K562 (cell line): Measurements from ENCODE around the gene PCDH9. TPM values are rescaled to one million over a fixed set of nuclear protein-coding genes. Genes with fewer than 3 reads are reported as not detected.

Experiments used
- ATAC-seq: fragments of 200-7000 bp; cut with Tn5 transposase; 3 replicates; pipeline ENCODE4 v1.9.1; 2020; ENCODE audit warnings: moderate library complexity
- BruUV-seq: library from RNA; stranded (reverse); fragments of 400-500 nt; replicated peaks from 2 replicates; lab custom pipeline; 2021; lab: Mats Ljungman, UMichigan
- CTCF ChIA-PET: fragments of 300-600 bp; formaldehyde crosslinking; extraction: SDS; loops from one replicate; lab custom pipeline; 2021; ENCODE audit warnings: low intra/inter-chr PET ratio; lab: Yijun Ruan, JAX
- POLR2A ChIA-PET: fragments of 300-600, 350-650 bp; sonication (Branson Sonifier 250); formaldehyde crosslinking; extraction: SDS; loops from one replicate; lab custom pipeline; 2021; ENCODE audit warnings: antibody characterized with exemption, inconsistent platforms; lab: Yijun Ruan, JAX
- DNase-seq, 4 experiments: peaks; one replicate each; pipeline versions ENCODE4 v3.0.0 to v3.0.0-alpha.2; 2011 to 2018; ENCODE audit warnings: low spot score in 3 of 4, mixed read lengths in 3 of 4; ENCODE audit errors: extremely low read depth in 1 of 4
- FAIRE-seq: peaks from 2 replicates; lab custom pipeline; 2011; peaks lifted over from hg19 to GRCh38; lab: Jason Lieb, UNC
- H2AFZ ChIP-seq: 2 replicates; pipeline ENCODE4 v1.6.0; 2011; ENCODE audit warnings: low read depth, low read length, control low read depth, inconsistent platforms
- H3K27ac ChIP-seq: fragments of 200-600 bp; 3 replicates; pipeline ENCODE4 v1.8.0; 2011; ENCODE audit warnings: low read depth, mild to moderate bottlenecking, control low read depth, inconsistent platforms, low read length, moderate library complexity, mixed read lengths; ENCODE audit errors: extremely low read depth
- H3K27me3 ChIP-seq, 2 experiments: fragments of 300-600 bp in 1 of 2; 2 replicates in 1 of 2; 3 replicates in 1 of 2; pipeline versions ENCODE4 v1.6.0 to v1.8.0; 2011; ENCODE audit warnings: inconsistent platforms in 2 of 2, low read length in 2 of 2, mild to moderate bottlenecking in 1 of 2, mixed read lengths in 1 of 2, moderate library complexity in 1 of 2; ENCODE audit not compliant: control insufficient read depth in 2 of 2, insufficient read depth in 2 of 2
- H3K36me3 ChIP-seq: fragments of 300-600 bp; 3 replicates; pipeline ENCODE4 v1.8.0; 2011; ENCODE audit warnings: mild to moderate bottlenecking, low read length, inconsistent platforms; ENCODE audit not compliant: control insufficient read depth, insufficient read depth
- H3K4me1 ChIP-seq, 2 experiments: fragments of 200-600 bp in 1 of 2; replicated peaks in 1 of 2; 2 replicates in 1 of 2; 3 replicates in 1 of 2; pipeline versions ENCODE4 v1.5.1 to v1.8.0; 2011; ENCODE audit warnings: inconsistent platforms in 2 of 2, low read length in 2 of 2, mild to moderate bottlenecking in 1 of 2, mixed read lengths in 1 of 2, moderate library complexity in 1 of 2; ENCODE audit not compliant: control insufficient read depth in 2 of 2, insufficient read depth in 2 of 2
- H3K4me2 ChIP-seq: 2 replicates; pipeline ENCODE4 v1.6.1; 2011; ENCODE audit warnings: low read length, control low read depth, inconsistent platforms, mixed read lengths; ENCODE audit not compliant: insufficient read depth
- H3K4me3 ChIP-seq: fragments of 200-600 bp; sonication (generic), shearing (Covaris generic); 2 replicates; pipeline ENCODE4 v1.5.1; 2016; ENCODE audit warnings: control low read depth, inconsistent platforms
- H3K79me2 ChIP-seq: fragments of 200-600 bp; 3 replicates; pipeline ENCODE4 v1.8.0; 2011; ENCODE audit warnings: low read length, inconsistent platforms; ENCODE audit not compliant: control insufficient read depth, insufficient read depth
- H3K9ac ChIP-seq, 2 experiments: 2 replicates each; pipeline versions ENCODE4 v1.6.0 to v1.6.1; 2011; ENCODE audit warnings: low read depth in 2 of 2, low read length in 2 of 2, control low read depth in 1 of 2, inconsistent platforms in 1 of 2, mild to moderate bottlenecking in 1 of 2, mixed read lengths in 1 of 2; ENCODE audit not compliant: insufficient read depth in 1 of 2
- H3K9me1 ChIP-seq: one replicate; pipeline ENCODE4 v1.6.0; 2011; ENCODE audit warnings: inconsistent platforms, mild to moderate bottlenecking, low read length, moderate library complexity; ENCODE audit not compliant: control insufficient read depth, insufficient read depth
- H3K9me3 ChIP-seq: replicated peaks from 2 replicates; pipeline ENCODE4 v1.5.1; 2011; ENCODE audit warnings: low read depth, low read length, inconsistent platforms; ENCODE audit not compliant: control insufficient read depth, insufficient read depth
- H4K20me1 ChIP-seq: replicated peaks from 2 replicates; pipeline ENCODE4 v1.6.1; 2011; ENCODE audit warnings: low read length, inconsistent platforms, mixed read lengths; ENCODE audit not compliant: control insufficient read depth, insufficient read depth
- C11orf30 ChIP-seq: fragments of 450-650 bp; IDR thresholded peaks from 2 replicates; pipeline ENCODE4 v1.6.1; 2016; ENCODE audit warnings: low read depth, mild to moderate bottlenecking
- CC2D1A ChIP-seq: fragments of 450-650 bp; IDR thresholded peaks from 2 replicates; pipeline ENCODE4 v1.6.1; 2017; ENCODE audit warnings: mild to moderate bottlenecking
- CEBPB ChIP-seq: fragments of 450-650 bp; IDR thresholded peaks from 2 replicates; pipeline ENCODE4 v1.6.1; 2016; ENCODE audit warnings: missing genetic modification characterization, missing compliant biosample characterization
- ETV1 ChIP-seq: fragments of 450-650 bp; conservative IDR thresholded peaks from 2 replicates; pipeline ENCODE4 v1.6.1; 2016; ENCODE audit warnings: missing genetic modification characterization, control low read depth, low read depth, missing compliant biosample characterization
- MAFG ChIP-seq: fragments of 450-650 bp; conservative IDR thresholded peaks from 2 replicates; pipeline ENCODE4 v1.6.1; 2016; ENCODE audit warnings: missing genetic modification characterization, missing compliant biosample characterization
- ZNF316 ChIP-seq: fragments of 450-650 bp; IDR thresholded peaks from 2 replicates; pipeline ENCODE4 v1.6.1; 2016
- WGBS: fragments of 100-300 bp; shearing (Covaris generic); methylation state at CpG from one replicate; pipeline ENCODE4 v1.1.6; 2016; ENCODE audit warnings: low coverage, mixed read lengths; ENCODE audit not compliant: insufficient coverage; ENCODE audit errors: missing lambda C conversion rate; 5-methylcytosine and 5-hydroxymethylcytosine counted together
- in situ Hi-C: fragments of 300-500 bp; cut with MboI; formaldehyde crosslinking; loops from 4 replicates; pipeline ENCODE4 v1.15.0; 2018; ENCODE audit warnings: inconsistent platforms, mixed read lengths
- intact Hi-C: fragments of 100-400 bp; cut with micrococcal nuclease; formaldehyde crosslinking; loops from 2 replicates; pipeline ENCODE4 v1.14.2; 2022
- polyA plus RNA-seq, 8 experiments: library from polyadenylated mRNA; depleted of rRNA in 4 of 8; stranded (reverse) in 5 of 8; unstranded in 3 of 8; fragments of >200 nt; fragmentation: Nextera tagmentation in 2 of 8; fragmentation: Illumina TruSeq in 1 of 8; extraction: Ambion mirVana in 2 of 8; extraction: Trizol in 1 of 8; gene quantifications; 2 replicates each; pipeline versions ENCODE4 v1.2.1 to v1.2.3, GENCODE V29; 2011 to 2014; ENCODE audit warnings: inconsistent platforms in 1 of 8, missing spikeins in 1 of 8
- total RNA-seq, 7 experiments: library from RNA; depleted of rRNA in 6 of 7; stranded (reverse); fragments of >200 nt in 6 of 7; fragmentation: Illumina TruSeq in 2 of 7; extraction: Trizol in 2 of 7; gene quantifications; 2 replicates each; pipeline versions ENCODE4 v1.2.1 to v1.2.3, GENCODE V29; 2011 to 2021; ENCODE audit warnings: low replicate concordance in 1 of 7
- TF ChIP-seq, protein P1 (sequence below): fragments of 250-450 bp; sonication (Bioruptor Pico); IDR thresholded peaks from 2 replicates; pipeline ENCODE4 v1.8.0; 2021; ENCODE audit warnings: mild to moderate bottlenecking, moderate library complexity

PCDH9 gene
- total and polyA plus RNA-seq, 9 of the 15 experiments (the other 6 are each of a cell fraction or from before 2014, with no cell fraction given): 1.1 to 6.7 (median 4.9) TPM

DNA sequence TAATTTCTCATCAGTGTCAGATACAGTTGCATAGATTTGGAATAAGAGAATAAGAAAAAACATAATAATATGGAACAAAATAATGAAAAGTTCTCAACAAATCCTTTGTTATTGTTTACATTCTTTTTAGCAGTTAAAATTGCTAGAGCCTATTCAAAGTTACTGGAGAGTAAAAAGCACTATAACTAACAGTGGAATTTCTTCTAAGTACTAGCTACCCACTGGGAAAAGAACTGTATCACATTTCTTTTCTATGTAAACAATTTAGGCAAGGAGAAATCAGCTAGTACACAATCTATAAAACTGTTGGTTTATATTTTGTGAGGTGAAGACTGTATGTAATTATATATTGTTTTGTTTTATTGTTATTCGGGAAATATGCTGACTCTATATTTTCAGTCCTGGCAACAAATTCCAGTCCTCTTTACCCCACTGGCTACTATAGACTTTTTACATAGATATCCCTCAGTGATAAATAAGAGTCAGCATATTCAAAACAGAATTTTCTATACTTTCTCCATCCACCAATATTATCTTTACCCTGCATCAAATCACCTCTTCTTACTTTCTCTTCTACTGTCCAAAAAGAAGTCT lies 222.0 kb downstream of the PCDH9 start:
- Histone ChIP-seq H3K9ac (no peak overlapping the region), H3K4me2 (no peak overlapping the region), H4K20me1 (no peaks in the 10 kb centered on the region), H3K4me3 (no peak overlapping the region), H3K79me2 (no peaks in the 10 kb centered on the region), H2AFZ (no peak overlapping the region), H3K27ac (no peak overlapping the region), H3K9me3 (no peaks in the 10 kb centered on the region), H3K9me1 (no peaks in the 10 kb centered on the region), H3K4me1 (no peaks in the 10 kb centered on the region), H3K36me3 (no peaks in the 10 kb centered on the region), H3K27me3 (no peaks in the 10 kb centered on the region)
- TF ChIP-seq MAFG (peak; percentile 40; the same call in 1 of the 2 replicates), CC2D1A (no peak), CEBPB (tag) (no peak), ETV1 (no peak), ZNF316 (peak; percentile 82), C11orf30 (peak; percentile 57)
- TF ChIP-seq, protein P1, sequence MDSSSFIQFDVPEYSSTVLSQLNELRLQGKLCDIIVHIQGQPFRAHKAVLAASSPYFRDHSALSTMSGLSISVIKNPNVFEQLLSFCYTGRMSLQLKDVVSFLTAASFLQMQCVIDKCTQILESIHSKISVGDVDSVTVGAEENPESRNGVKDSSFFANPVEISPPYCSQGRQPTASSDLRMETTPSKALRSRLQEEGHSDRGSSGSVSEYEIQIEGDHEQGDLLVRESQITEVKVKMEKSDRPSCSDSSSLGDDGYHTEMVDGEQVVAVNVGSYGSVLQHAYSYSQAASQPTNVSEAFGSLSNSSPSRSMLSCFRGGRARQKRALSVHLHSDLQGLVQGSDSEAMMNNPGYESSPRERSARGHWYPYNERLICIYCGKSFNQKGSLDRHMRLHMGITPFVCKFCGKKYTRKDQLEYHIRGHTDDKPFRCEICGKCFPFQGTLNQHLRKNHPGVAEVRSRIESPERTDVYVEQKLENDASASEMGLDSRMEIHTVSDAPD (CRISPR knock-in tag): no peak
- BruUV-seq: no TSS peak
- WGBS: 20% methylated on average over 1 of the region's 1 CpG
- ATAC-seq (no peak), DNase-seq (no peak), FAIRE-seq (no peak)
- ChIA-PET CTCF (no interaction called here), POLR2A (no interaction called here)
- intact Hi-C loops: no loop called here
- in situ Hi-C loops: no loop called here
